SK-N-SH treated with all-trans-retinoic acid at 6 μM for 48 hours (cell line): Measurements from ENCODE around the gene TRIOBP.

ENCODE experiments used
- ATAC-seq: fragments of 200-7000 bp; cut with Tn5 transposase; 3 replicates; pipeline ENCODE4 v1.9.1; 2020; ENCODE audit warnings: mild to moderate bottlenecking, moderate library complexity
- ARNTL ChIP-seq: fragments of 450-650 bp; formaldehyde crosslinking; IDR thresholded peaks from 2 replicates; pipeline ENCODE4 v1.5.0; 2020; ENCODE audit warnings: low read depth, mild to moderate bottlenecking, moderate library complexity, borderline replicate concordance
- BACH2 ChIP-seq: fragments of 250-450 bp; sonication (Bioruptor Pico); IDR thresholded peaks from 2 replicates; pipeline ENCODE4 v1.9.0; 2021; ENCODE audit warnings: mild to moderate bottlenecking, borderline replicate concordance
- CSDC2 ChIP-seq: fragments of 250-450 bp; sonication (Bioruptor Pico); IDR thresholded peaks from 2 replicates; pipeline ENCODE4 v1.5.0; 2020; ENCODE audit warnings: mild to moderate bottlenecking, moderate library complexity
- CSRNP3 ChIP-seq: fragments of 250-450 bp; sonication (Bioruptor Pico); IDR thresholded peaks from 2 replicates; pipeline ENCODE4 v1.5.1; 2021; ENCODE audit warnings: mild to moderate bottlenecking, moderate library complexity
- ESRRG ChIP-seq: fragments of 250-450 bp; sonication (Bioruptor Pico); IDR thresholded peaks from 2 replicates; pipeline ENCODE4 v1.6.1; 2021; ENCODE audit warnings: mild to moderate bottlenecking
- GLIS3 ChIP-seq: fragments of 250-450 bp; sonication (Bioruptor Pico); IDR thresholded peaks from 2 replicates; pipeline ENCODE4 v1.5.0; 2020; ENCODE audit warnings: mild to moderate bottlenecking, moderate library complexity
- ISL1 ChIP-seq: fragments of 250-450 bp; sonication (Bioruptor Pico); IDR thresholded peaks from 2 replicates; pipeline ENCODE4 v2.1.2; 2022; ENCODE audit warnings: mild to moderate bottlenecking, moderate library complexity
- PPARA ChIP-seq: fragments of 250-450 bp; sonication (Bioruptor Pico); IDR thresholded peaks from 2 replicates; pipeline ENCODE4 v1.5.0; 2020; ENCODE audit warnings: mild to moderate bottlenecking, borderline replicate concordance
- RARB ChIP-seq: fragments of 250-450 bp; sonication (Bioruptor Pico); IDR thresholded peaks from 2 replicates; pipeline ENCODE4 v1.8.0; 2021; ENCODE audit warnings: mild to moderate bottlenecking, moderate library complexity
- SNAI2 ChIP-seq: fragments of 250-450 bp; sonication (Bioruptor Pico); IDR thresholded peaks from 2 replicates; pipeline ENCODE4 v1.5.0; 2020; ENCODE audit warnings: mild to moderate bottlenecking, moderate library complexity
- TCF4 ChIP-seq: fragments of 250-450 bp; sonication (Bioruptor Pico); IDR thresholded peaks from 2 replicates; pipeline ENCODE4 v1.8.0; 2021; ENCODE audit warnings: mild to moderate bottlenecking, moderate library complexity, borderline replicate concordance
- TOX ChIP-seq: fragments of 250-450 bp; sonication (Bioruptor Pico); IDR thresholded peaks from 2 replicates; pipeline ENCODE4 v1.8.0; 2021; ENCODE audit warnings: mild to moderate bottlenecking, moderate library complexity, borderline replicate concordance
- ZC3H10 ChIP-seq: fragments of 250-450 bp; sonication (Bioruptor Pico); IDR thresholded peaks from 2 replicates; pipeline ENCODE4 v1.5.1; 2021; ENCODE audit warnings: mild to moderate bottlenecking, moderate library complexity
- ZFP3 ChIP-seq: fragments of 250-450 bp; sonication (Bioruptor Pico); IDR thresholded peaks from 2 replicates; pipeline ENCODE4 v1.5.0; 2020; ENCODE audit warnings: mild to moderate bottlenecking, moderate library complexity
- ZFP30 ChIP-seq: fragments of 450-650 bp; formaldehyde crosslinking; IDR thresholded peaks from 2 replicates; pipeline ENCODE4 v1.5.0; 2022; ENCODE audit warnings: mild to moderate bottlenecking, moderate library complexity
- ZNF565 ChIP-seq: fragments of 450-650 bp; formaldehyde crosslinking; conservative IDR thresholded peaks from 2 replicates; pipeline ENCODE4 v1.5.0; 2020; ENCODE audit warnings: low read depth, mild to moderate bottlenecking, moderate library complexity
- ZNF8 ChIP-seq: fragments of 450-650 bp; formaldehyde crosslinking; IDR thresholded peaks from 2 replicates; pipeline ENCODE4 v1.5.0; 2020; ENCODE audit warnings: mild to moderate bottlenecking, moderate library complexity
- TF ChIP-seq, protein P1 (sequence below): fragments of 250-450 bp; sonication (Bioruptor Pico); IDR thresholded peaks from 2 replicates; pipeline ENCODE4 v1.5.0; 2020; ENCODE audit warnings: mild to moderate bottlenecking, moderate library complexity
- TF ChIP-seq, protein P2 (sequence below): fragments of 250-450 bp; sonication (Bioruptor Pico); IDR thresholded peaks from 2 replicates; pipeline ENCODE4 v1.8.0; 2021; ENCODE audit warnings: low read depth, mild to moderate bottlenecking, moderate library complexity, borderline replicate concordance
- TF ChIP-seq, protein P3 (sequence below): fragments of 250-450 bp; sonication (Bioruptor Pico); IDR thresholded peaks from 2 replicates; pipeline ENCODE4 v1.8.0; 2020; ENCODE audit warnings: mild to moderate bottlenecking, moderate library complexity, borderline replicate concordance

The TRIOBP gene

DNA sequence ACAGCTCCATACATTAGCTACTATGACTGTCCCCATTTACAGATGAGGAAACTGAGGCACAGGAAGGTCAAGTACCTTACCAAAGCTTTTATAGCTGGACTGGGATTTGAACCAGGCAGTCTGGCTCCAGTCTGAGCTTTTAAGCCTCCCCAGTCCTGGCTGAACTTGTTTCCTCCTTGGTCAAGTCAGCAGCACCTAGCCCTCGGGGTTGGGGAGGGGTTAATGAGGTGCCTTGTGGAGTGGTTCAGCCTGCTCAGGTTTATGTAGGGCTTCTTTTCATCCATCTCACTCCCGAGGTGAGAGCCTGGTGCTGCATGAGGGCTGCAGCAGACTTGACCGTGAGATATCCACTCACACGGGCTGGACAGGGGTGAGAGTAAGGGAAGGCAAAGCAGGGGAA is 74.2 kb downstream of the TRIOBP start:
- no peak for ATAC-seq
- TF ChIP-seq ISL1 (CRISPR knock-in tag) (no peak), ZFP3 (CRISPR knock-in tag) (no peak), BACH2 (CRISPR knock-in tag) (no peak), ESRRG (CRISPR knock-in tag) (no peak), ZNF565 (no peak), GLIS3 (CRISPR knock-in tag) (no peak), PPARA (CRISPR knock-in tag) (no peak), TCF4 (no peak), RARB (no peak), SNAI2 (CRISPR knock-in tag) (no peak)
- TF ChIP-seq, protein P1, sequence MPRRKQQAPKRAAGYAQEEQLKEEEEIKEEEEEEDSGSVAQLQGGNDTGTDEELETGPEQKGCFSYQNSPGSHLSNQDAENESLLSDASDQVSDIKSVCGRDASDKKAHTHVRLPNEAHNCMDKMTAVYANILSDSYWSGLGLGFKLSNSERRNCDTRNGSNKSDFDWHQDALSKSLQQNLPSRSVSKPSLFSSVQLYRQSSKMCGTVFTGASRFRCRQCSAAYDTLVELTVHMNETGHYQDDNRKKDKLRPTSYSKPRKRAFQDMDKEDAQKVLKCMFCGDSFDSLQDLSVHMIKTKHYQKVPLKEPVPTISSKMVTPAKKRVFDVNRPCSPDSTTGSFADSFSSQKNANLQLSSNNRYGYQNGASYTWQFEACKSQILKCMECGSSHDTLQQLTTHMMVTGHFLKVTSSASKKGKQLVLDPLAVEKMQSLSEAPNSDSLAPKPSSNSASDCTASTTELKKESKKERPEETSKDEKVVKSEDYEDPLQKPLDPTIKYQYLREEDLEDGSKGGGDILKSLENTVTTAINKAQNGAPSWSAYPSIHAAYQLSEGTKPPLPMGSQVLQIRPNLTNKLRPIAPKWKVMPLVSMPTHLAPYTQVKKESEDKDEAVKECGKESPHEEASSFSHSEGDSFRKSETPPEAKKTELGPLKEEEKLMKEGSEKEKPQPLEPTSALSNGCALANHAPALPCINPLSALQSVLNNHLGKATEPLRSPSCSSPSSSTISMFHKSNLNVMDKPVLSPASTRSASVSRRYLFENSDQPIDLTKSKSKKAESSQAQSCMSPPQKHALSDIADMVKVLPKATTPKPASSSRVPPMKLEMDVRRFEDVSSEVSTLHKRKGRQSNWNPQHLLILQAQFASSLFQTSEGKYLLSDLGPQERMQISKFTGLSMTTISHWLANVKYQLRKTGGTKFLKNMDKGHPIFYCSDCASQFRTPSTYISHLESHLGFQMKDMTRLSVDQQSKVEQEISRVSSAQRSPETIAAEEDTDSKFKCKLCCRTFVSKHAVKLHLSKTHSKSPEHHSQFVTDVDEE (CRISPR knock-in tag): no peak

GRCh38 chr22:37771702-37772427 is 75.0 kb downstream of the TRIOBP start:
- no peak for TF ChIP-seq RARB
- TF ChIP-seq TCF4: no peak
- ATAC-seq: no peak

GRCh38 chr22:37774728-37775127 is 77.9 kb downstream of the TRIOBP start:
- TF ChIP-seq TCF4: no peak
- no peak for TF ChIP-seq ZFP3 (CRISPR knock-in tag)
- TF ChIP-seq ARNTL (CRISPR knock-in tag): no peak
- TF ChIP-seq, all 23 proteins: peak for 0
- no peak for ATAC-seq

- ATAC-seq: no peak
- TF ChIP-seq ZC3H10 (CRISPR knock-in tag) (no peak), TCF4 (no peak), SNAI2 (CRISPR knock-in tag) (no peak), CSDC2 (CRISPR knock-in tag) (no peak), PPARA (CRISPR knock-in tag) (no peak), ISL1 (CRISPR knock-in tag) (no peak), ARNTL (CRISPR knock-in tag) (no peak), ZFP30 (CRISPR knock-in tag) (no peak), ZNF565 (no peak), BACH2 (CRISPR knock-in tag) (no peak), GLIS3 (CRISPR knock-in tag) (no peak), TOX (CRISPR knock-in tag) (no peak)
- TF ChIP-seq, protein P2, sequence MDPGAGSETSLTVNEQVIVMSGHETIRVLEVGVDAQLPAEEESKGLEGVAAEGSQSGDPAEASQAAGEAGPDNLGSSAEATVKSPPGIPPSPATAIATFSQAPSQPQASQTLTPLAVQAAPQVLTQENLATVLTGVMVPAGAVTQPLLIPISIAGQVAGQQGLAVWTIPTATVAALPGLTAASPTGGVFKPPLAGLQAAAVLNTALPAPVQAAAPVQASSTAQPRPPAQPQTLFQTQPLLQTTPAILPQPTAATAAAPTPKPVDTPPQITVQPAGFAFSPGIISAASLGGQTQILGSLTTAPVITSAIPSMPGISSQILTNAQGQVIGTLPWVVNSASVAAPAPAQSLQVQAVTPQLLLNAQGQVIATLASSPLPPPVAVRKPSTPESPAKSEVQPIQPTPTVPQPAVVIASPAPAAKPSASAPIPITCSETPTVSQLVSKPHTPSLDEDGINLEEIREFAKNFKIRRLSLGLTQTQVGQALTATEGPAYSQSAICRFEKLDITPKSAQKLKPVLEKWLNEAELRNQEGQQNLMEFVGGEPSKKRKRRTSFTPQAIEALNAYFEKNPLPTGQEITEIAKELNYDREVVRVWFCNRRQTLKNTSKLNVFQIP (CRISPR knock-in tag): no peak
Observed at GRCh38 chr22:37775785-37776638, 79.2 kb downstream of the TRIOBP start.

GRCh38 chr22:37776639-37777005 is 79.8 kb downstream of the TRIOBP start:
- TF ChIP-seq ZNF8 (CRISPR knock-in tag) (no peak), ZFP30 (CRISPR knock-in tag) (no peak), ARNTL (CRISPR knock-in tag) (no peak), CSRNP3 (no peak), TOX (CRISPR knock-in tag) (no peak)
- TF ChIP-seq, protein P3, sequence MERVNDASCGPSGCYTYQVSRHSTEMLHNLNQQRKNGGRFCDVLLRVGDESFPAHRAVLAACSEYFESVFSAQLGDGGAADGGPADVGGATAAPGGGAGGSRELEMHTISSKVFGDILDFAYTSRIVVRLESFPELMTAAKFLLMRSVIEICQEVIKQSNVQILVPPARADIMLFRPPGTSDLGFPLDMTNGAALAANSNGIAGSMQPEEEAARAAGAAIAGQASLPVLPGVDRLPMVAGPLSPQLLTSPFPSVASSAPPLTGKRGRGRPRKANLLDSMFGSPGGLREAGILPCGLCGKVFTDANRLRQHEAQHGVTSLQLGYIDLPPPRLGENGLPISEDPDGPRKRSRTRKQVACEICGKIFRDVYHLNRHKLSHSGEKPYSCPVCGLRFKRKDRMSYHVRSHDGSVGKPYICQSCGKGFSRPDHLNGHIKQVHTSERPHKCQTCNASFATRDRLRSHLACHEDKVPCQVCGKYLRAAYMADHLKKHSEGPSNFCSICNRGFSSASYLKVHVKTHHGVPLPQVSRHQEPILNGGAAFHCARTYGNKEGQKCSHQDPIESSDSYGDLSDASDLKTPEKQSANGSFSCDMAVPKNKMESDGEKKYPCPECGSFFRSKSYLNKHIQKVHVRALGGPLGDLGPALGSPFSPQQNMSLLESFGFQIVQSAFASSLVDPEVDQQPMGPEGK (CRISPR knock-in tag): no peak
- no peak for ATAC-seq
